ENCODE measurements around the gene TFAP2E.

TFAP2E gene

DNA sequence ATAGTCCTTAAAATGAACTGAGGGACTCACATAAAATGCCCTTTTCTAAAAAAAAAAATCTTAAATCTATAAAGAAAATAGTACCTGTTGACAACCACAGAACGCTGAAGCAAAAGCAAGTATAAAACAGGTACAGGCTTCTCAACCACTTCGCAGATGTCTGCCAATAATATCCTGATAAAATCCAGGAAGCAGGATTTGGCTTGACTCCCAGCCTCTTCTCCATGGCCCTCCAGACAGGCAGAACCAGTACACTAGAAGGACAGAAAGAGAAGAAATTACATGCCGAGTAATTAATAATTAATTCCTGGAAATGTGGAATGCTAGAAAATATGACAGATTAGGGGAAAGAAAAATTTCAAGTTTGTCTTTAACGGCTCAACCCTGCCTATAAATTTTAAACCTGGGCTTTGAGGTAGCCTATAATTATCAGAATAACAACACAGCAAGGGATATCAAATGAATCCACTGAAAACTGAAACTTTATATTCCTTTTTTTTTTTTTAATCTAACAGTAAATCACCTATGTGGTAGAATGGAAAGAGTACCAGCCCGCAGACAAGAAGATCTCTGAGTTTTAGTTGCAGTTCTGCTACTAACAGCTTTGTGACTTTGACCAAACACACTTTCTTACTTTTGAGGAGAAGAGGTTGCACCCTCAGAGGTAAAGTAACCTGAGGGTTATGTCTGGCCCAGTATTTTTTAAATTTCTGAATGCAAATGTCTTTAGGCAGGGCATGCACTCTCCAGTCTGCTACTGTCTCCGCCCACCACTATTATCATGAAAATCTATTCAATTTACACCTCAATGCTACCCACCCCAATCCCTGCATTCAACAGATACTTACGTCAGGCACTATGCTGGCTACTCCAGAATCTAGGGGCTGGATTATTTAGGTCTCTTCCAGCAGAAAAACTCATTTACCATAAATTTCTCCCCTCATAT is 18.6 kb upstream of the TFAP2E start:
- no peak for DNase-seq (ENCODE audit: low spot score in 2 of 2)
- H3K36me3 Mint-ChIP-seq = peaks cover 69% of the 10 kb centered on the region
- H3K27ac Mint-ChIP-seq = peak overlapping the region; percentile 54
- H3K4me3 Mint-ChIP-seq = peak overlapping the region; percentile 98
- peaks cover 46% of the 10 kb centered on the region for H3K4me1 Mint-ChIP-seq
- no peaks in the 10 kb centered on the region for H3K9me3 Mint-ChIP-seq
- ATAC-seq = no peak

GRCh38 chr1:35555212-35555584 is 17.9 kb upstream of the TFAP2E start:
- DNase-seq (ENCODE audit: low spot score in 2 of 2) (no peak), ATAC-seq (no peak)
- Mint-ChIP-seq H3K4me1 (peaks cover 50% of the 10 kb centered on the region), H3K27ac (peak overlapping the region; percentile 54), H3K36me3 (peaks cover 63% of the 10 kb centered on the region), H3K9me3 (no peaks in the 10 kb centered on the region), H3K4me3 (peak overlapping the region; percentile 98)

DNA sequence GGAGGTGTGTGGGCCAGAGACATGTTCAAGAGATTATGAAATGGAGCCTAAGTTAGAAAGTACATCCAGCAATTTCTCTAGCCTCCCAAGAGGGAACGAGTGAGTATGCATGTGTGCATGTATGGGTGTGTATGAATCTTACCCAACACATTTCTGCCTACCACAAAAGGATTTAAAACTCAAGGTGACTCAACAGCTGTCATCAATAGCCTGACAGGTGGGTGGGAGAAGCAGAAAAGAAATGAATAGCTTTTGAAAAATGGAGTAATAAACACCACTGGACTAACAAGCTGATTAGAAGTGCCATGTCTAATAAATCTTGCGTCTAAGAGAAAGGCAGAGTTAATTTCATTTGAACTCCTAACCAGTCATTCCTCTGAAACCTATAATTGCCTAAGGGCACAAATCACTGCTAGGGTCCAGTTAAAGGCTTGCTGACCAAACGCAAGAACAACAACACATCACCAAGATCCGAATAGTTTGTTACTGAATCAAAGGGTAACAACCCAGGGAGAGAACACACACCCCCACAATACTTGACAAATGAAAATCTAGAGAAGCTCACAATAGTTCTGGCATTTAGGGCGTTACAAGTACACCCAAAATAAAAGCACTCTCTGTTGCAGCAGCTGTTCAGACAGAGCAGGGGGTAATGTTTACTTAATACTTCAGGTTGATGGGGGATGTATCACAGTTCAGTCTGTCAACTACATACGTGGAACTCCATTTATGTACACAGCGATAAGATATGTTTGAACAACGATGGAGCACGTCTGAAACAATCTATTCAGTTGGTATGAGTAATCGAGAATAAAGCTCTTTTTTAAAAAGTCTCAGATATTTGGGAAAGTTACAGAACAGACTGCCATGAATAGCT is 17.3 kb upstream of the TFAP2E start:
- Mint-ChIP-seq H3K4me1 (peaks cover 53% of the 10 kb centered on the region), H3K27ac (peak overlapping the region; percentile 99), H3K36me3 (peaks cover 59% of the 10 kb centered on the region), H3K9me3 (no peaks in the 10 kb centered on the region), H3K4me3 (peak overlapping the region; percentile 98)
- no peak for DNase-seq (ENCODE audit: low spot score in 2 of 2)
- peak; percentile 57 for ATAC-seq

GRCh38 chr1:35556484-35557117 is 16.5 kb upstream of the TFAP2E start:
- ATAC-seq (peak; percentile 2), DNase-seq (ENCODE audit: low spot score in 2 of 2) (no peak)
- H3K4me1 Mint-ChIP-seq = peaks cover 60% of the 10 kb centered on the region
- peak overlapping the region; percentile 99 for H3K27ac Mint-ChIP-seq
- peak overlapping the region; percentile 98 for H3K4me3 Mint-ChIP-seq
- H3K36me3 Mint-ChIP-seq = peaks cover 59% of the 10 kb centered on the region
- H3K9me3 Mint-ChIP-seq = no peaks in the 10 kb centered on the region

GRCh38 chr1:35557118-35557610 is 15.9 kb upstream of the TFAP2E start, which contains the start of gene KIAA0319L:
KIAA0319L (minus strand) TSS chr1:35557403; CDS start chr1:35554491, 2,912 bp downstream.
- Mint-ChIP-seq H3K36me3 (peaks cover 59% of the 10 kb centered on the region), H3K4me3 (peak within 1 kb of the TSS; percentile 98), H3K4me1 (peaks cover 66% of the 10 kb centered on the region), H3K27ac (peak within 1 kb of the TSS; percentile 99), H3K9me3 (no peaks in the 10 kb centered on the region)
- DNase-seq (ENCODE audit: low spot score in 2 of 2) = peak; percentile 88 to 97
- ATAC-seq = peak; percentile 82

GRCh38 chr1:35557611-35558373 is 15.3 kb upstream of the TFAP2E start, which contains the start of gene NCDN:
NCDN (plus strand) TSS chr1:35557799; CDS start chr1:35558191, 392 bp downstream.
- ATAC-seq (peak; percentile 92), DNase-seq (ENCODE audit: low spot score in 2 of 2) (no peak)
- Mint-ChIP-seq H3K27ac (peak within 1 kb of the TSS; percentile 99), H3K4me3 (peak within 1 kb of the TSS; percentile 98), H3K9me3 (no peaks in the 10 kb centered on the region), H3K4me1 (peaks cover 70% of the 10 kb centered on the region), H3K36me3 (peaks cover 59% of the 10 kb centered on the region)

- H3K4me1 Mint-ChIP-seq = peaks cover 68% of the 10 kb centered on the region
- H3K9me3 Mint-ChIP-seq = no peaks in the 10 kb centered on the region
- H3K36me3 Mint-ChIP-seq = peaks cover 59% of the 10 kb centered on the region
- ATAC-seq (no peak), DNase-seq (ENCODE audit: low spot score in 2 of 2) (no peak)
- H3K4me3 Mint-ChIP-seq = peak overlapping the region; percentile 98
- H3K27ac Mint-ChIP-seq = peak overlapping the region; percentile 99
Measured at GRCh38 chr1:35558374-35559316, 14.5 kb upstream of the TFAP2E start.

GRCh38 chr1:35559317-35559944 is 13.7 kb upstream of the TFAP2E start:
- peak overlapping the region; percentile 98 for H3K4me3 Mint-ChIP-seq
- no peak for DNase-seq (ENCODE audit: low spot score in 2 of 2)
- no peak for ATAC-seq
- peak overlapping the region; percentile 99 for H3K27ac Mint-ChIP-seq
- H3K9me3 Mint-ChIP-seq = no peaks in the 10 kb centered on the region
- peaks cover 75% of the 10 kb centered on the region for H3K4me1 Mint-ChIP-seq
- peaks cover 59% of the 10 kb centered on the region for H3K36me3 Mint-ChIP-seq

GRCh38 chr1:35560256-35561225 is 12.6 kb upstream of the TFAP2E start:
- no peak overlapping the region for H3K4me3 Mint-ChIP-seq
- H3K4me1 Mint-ChIP-seq = peaks cover 71% of the 10 kb centered on the region

DNA sequence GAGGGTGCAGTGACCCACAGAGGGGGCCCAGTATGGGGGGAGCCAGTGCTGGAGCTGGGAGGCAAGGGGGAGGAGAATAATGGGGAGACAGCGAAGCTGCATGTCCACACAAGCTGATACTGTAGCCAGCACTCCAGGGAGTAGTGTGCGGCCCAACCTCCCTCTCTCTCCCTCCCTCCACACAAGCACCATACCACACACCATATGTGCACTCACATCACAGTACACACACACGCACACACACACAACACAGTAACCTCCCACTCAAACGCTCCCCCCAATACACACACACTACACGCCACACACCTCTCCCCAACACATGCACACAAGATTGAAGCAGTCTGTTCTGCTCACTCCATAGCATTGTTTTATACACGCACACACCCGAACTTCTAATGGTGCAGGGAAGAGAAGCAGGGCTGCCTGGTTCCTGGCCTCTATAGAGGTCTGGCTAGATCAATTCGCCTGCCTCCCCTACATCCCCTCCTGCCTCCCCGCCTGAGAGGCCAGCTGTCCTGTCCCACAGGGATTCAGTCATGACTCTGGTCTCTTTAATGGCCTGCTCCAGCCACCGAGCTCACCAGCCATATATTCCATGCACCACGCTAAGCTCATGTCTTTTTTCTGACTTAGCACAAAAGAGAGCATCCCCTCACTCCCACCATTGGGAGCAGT is 11.7 kb upstream of the TFAP2E start:
- Mint-ChIP-seq H3K4me1 (peaks cover 62% of the 10 kb centered on the region), H3K9me3 (no peaks in the 10 kb centered on the region), H3K36me3 (peaks cover 58% of the 10 kb centered on the region), H3K4me3 (no peak overlapping the region), H3K27ac (peak overlapping the region; percentile 26)
- DNase-seq (ENCODE audit: low spot score in 2 of 2) (no peak), ATAC-seq (no peak)

More at GRCh38 chr1:35560256-35561225, 12.6 kb upstream of the TFAP2E start:
- ATAC-seq = no peak
- Mint-ChIP-seq H3K36me3 (peaks cover 58% of the 10 kb centered on the region), H3K9me3 (no peaks in the 10 kb centered on the region), H3K27ac (peak overlapping the region; percentile 26)
- DNase-seq (ENCODE audit: low spot score in 2 of 2) = no peak

DNA sequence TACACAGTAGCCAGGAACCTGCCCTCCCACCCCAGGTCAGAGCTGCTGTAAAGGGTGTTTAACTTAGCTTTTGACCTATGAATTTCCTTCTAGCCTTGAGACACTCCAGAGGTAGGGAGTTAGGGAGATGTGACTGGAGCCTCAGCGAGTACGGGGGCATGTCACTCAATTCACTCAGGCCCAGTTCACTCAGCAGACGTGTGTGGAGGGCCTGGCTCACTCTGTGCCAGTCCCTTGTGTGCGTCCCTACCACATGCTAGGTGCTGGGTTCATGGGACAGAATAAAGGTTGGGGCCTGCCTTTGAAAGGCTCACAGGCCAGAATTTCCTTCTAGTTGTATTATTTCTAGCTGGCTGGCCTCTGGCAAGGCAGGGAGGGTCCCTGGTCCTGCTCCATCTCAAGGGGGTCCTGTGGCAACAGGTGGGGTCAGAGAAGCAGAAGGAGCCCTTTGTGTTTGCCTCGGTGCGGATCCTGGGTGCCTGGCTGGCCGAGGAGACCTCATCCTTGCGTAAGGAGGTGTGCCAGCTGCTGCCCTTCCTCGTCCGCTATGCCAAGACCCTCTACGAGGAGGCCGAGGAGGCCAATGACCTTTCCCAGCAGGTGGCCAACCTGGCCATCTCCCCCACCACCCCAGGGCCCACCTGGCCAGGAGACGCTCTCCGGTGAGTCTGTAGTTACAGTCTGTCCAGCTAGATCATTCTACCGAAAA is 11.0 kb upstream of the TFAP2E start:
- Mint-ChIP-seq H3K36me3 (peaks cover 64% of the 10 kb centered on the region), H3K27ac (peak overlapping the region; percentile 29), H3K9me3 (no peaks in the 10 kb centered on the region), H3K4me1 (peaks cover 59% of the 10 kb centered on the region), H3K4me3 (no peak overlapping the region)
- ATAC-seq (no peak), DNase-seq (ENCODE audit: low spot score in 2 of 2) (no peak)
